HepG2 (cell line): ENCODE measurements around the gene DMXL2. TPM values are rescaled to one million over a fixed set of nuclear protein-coding genes. Genes with fewer than 3 reads are reported as not detected.

Experiments
- ISX ChIP-seq: sonication (generic); formaldehyde crosslinking; conservative IDR thresholded peaks from 2 replicates; pipeline ENCODE4 v1.5.0; 2020; ENCODE audit warnings: missing genetic modification reagents
- NR2F2 ChIP-seq: IDR thresholded peaks from 2 replicates; pipeline ENCODE4 v1.6.1; 2012; ENCODE audit warnings: low read depth, inconsistent platforms, borderline replicate concordance
- PLRG1 ChIP-seq: fragments of 450-650 bp; conservative IDR thresholded peaks from 2 replicates; pipeline ENCODE4 v1.6.1; 2016
- SRSF9 ChIP-seq: fragments of 200-400 bp; formaldehyde crosslinking; IDR thresholded peaks from 2 replicates; pipeline ENCODE4 v1.6.1; 2018; ENCODE audit warnings: borderline replicate concordance, mild to moderate bottlenecking, low read depth, low read length; ENCODE audit not compliant: insufficient read depth, poor library complexity, severe bottlenecking
- ZNF879 ChIP-seq: sonication (generic); formaldehyde crosslinking; IDR thresholded peaks from 2 replicates; pipeline ENCODE4 v1.8.1; 2023; ENCODE audit warnings: missing genetic modification reagents
- polyA plus RNA-seq, 8 experiments: library from polyadenylated mRNA; depleted of rRNA in 3 of 8; stranded (reverse) in 7 of 8; unstranded in 1 of 8; fragments of >200 nt; fragmentation: Illumina TruSeq in 4 of 8; extraction: Trizol in 4 of 8; gene quantifications; 2 replicates each; pipeline versions ENCODE4 v1.2.1 to v1.2.3, GENCODE V29; 2011 to 2016; ENCODE audit warnings: low read depth in 4 of 8, missing spikeins in 1 of 8, mixed read lengths in 1 of 8; ENCODE audit not compliant: insufficient read depth in 1 of 8
- total RNA-seq, 5 experiments: library from RNA; depleted of rRNA; stranded (reverse); fragments of >200 nt; fragmentation: Illumina TruSeq; extraction: Trizol; gene quantifications; 2 replicates each; pipeline ENCODE4 v1.2.3, GENCODE V29; 2016; ENCODE audit warnings: low read depth in 1 of 5
- TF ChIP-seq, protein P1 (sequence below): sonication (generic); formaldehyde crosslinking; conservative IDR thresholded peaks from 2 replicates; pipeline ENCODE4 v1.8.0; 2022; ENCODE audit warnings: missing genetic modification reagents
- TF ChIP-seq, protein P2 (sequence below): sonication (generic); formaldehyde crosslinking; IDR thresholded peaks from 2 replicates; pipeline ENCODE4 v1.8.1; 2023; ENCODE audit warnings: mild to moderate bottlenecking, missing genetic modification reagents
- TF ChIP-seq, protein P3 (sequence below), 2 experiments: sonication (generic) in 1 of 2; formaldehyde crosslinking in 1 of 2; IDR thresholded peaks; 2 replicates each; pipeline versions ENCODE4 v1.4.0 to v1.6.1; 2016 to 2020; ENCODE audit warnings: borderline replicate concordance in 1 of 2, low read depth in 1 of 2, mild to moderate bottlenecking in 1 of 2, missing genetic modification reagents in 1 of 2
- TF ChIP-seq, protein P4 (sequence below): sonication (generic); formaldehyde crosslinking; IDR thresholded peaks from 2 replicates; pipeline ENCODE4 v1.4.0; 2020; ENCODE audit warnings: mild to moderate bottlenecking, missing genetic modification reagents
- TF ChIP-seq, protein P5 (sequence below): sonication (generic); formaldehyde crosslinking; IDR thresholded peaks from 2 replicates; pipeline ENCODE4 v1.4.0; 2020; ENCODE audit warnings: missing genetic modification reagents
- TF ChIP-seq, protein P6 (sequence below): sonication (generic); formaldehyde crosslinking; IDR thresholded peaks from 2 replicates; pipeline ENCODE4 v1.4.0; 2020; ENCODE audit warnings: missing genetic modification reagents, borderline replicate concordance

DMXL2 gene
- total and polyA plus RNA-seq, 2 of the 13 experiments (the other 11 are each of a cell fraction or from before 2014, with no cell fraction given) = 11.6 to 15.3 TPM

DNA sequence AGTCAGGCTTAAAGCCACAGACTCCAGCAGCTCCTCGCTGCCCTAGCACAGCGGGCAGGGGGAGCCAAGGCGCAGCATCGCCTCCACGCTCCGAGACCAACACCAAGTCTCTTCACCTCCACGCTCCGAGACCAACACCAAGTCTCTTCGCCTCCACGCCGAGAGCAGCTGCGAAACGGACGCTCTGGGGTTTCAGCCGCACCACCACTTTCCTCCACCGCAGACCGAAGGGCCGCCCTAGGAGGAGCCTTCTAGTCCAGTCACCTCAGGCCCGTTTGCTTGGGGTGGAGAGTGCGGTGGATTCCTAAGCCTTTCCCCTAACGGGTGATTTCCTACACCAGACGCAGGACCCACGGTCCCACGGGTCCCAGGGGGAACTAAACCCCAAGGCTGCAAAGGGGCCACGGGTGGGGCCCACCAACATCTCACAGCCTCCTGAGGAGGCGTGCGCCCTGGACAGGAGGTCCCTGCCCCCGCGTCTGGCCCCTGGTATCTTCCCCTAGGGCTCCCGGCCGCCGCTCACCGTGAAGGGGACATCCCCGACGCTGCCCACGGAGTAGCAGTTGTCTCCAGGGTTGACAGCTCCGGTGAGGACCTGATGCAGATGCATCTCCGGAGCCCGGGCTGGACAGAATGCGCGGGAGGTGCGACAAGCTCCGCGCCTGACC lies 501 bp downstream of the DMXL2 start (continued):
- TF ChIP-seq, protein P1, sequence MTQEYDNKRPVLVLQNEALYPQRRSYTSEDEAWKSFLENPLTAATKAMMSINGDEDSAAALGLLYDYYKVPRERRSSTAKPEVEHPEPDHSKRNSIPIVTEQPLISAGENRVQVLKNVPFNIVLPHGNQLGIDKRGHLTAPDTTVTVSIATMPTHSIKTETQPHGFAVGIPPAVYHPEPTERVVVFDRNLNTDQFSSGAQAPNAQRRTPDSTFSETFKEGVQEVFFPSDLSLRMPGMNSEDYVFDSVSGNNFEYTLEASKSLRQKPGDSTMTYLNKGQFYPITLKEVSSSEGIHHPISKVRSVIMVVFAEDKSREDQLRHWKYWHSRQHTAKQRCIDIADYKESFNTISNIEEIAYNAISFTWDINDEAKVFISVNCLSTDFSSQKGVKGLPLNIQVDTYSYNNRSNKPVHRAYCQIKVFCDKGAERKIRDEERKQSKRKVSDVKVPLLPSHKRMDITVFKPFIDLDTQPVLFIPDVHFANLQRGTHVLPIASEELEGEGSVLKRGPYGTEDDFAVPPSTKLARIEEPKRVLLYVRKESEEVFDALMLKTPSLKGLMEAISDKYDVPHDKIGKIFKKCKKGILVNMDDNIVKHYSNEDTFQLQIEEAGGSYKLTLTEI (CRISPR knock-in tag) = no peak
- TF ChIP-seq SRSF9 = no peak
- no peak for TF ChIP-seq NR2F2
- TF ChIP-seq ISX (CRISPR knock-in tag) = no peak
- TF ChIP-seq, protein P2, sequence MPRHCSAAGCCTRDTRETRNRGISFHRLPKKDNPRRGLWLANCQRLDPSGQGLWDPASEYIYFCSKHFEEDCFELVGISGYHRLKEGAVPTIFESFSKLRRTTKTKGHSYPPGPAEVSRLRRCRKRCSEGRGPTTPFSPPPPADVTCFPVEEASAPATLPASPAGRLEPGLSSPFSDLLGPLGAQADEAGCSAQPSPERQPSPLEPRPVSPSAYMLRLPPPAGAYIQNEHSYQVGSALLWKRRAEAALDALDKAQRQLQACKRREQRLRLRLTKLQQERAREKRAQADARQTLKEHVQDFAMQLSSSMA (CRISPR knock-in tag) = no peak
- TF ChIP-seq, protein P3, sequence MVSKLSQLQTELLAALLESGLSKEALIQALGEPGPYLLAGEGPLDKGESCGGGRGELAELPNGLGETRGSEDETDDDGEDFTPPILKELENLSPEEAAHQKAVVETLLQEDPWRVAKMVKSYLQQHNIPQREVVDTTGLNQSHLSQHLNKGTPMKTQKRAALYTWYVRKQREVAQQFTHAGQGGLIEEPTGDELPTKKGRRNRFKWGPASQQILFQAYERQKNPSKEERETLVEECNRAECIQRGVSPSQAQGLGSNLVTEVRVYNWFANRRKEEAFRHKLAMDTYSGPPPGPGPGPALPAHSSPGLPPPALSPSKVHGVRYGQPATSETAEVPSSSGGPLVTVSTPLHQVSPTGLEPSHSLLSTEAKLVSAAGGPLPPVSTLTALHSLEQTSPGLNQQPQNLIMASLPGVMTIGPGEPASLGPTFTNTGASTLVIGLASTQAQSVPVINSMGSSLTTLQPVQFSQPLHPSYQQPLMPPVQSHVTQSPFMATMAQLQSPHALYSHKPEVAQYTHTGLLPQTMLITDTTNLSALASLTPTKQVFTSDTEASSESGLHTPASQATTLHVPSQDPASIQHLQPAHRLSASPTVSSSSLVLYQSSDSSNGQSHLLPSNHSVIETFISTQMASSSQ (IDR thresholded peaks at IDR 0.05; ENCODE audit: low read depth) = no peak
- TF ChIP-seq, protein P3 (CRISPR knock-in tag; IDR thresholded peaks at IDR 0.05; ENCODE audit: borderline replicate concordance) = 0 out of 2 replicates have a peak, but pooled peaks have one; percentile 47
- TF ChIP-seq, protein P4, sequence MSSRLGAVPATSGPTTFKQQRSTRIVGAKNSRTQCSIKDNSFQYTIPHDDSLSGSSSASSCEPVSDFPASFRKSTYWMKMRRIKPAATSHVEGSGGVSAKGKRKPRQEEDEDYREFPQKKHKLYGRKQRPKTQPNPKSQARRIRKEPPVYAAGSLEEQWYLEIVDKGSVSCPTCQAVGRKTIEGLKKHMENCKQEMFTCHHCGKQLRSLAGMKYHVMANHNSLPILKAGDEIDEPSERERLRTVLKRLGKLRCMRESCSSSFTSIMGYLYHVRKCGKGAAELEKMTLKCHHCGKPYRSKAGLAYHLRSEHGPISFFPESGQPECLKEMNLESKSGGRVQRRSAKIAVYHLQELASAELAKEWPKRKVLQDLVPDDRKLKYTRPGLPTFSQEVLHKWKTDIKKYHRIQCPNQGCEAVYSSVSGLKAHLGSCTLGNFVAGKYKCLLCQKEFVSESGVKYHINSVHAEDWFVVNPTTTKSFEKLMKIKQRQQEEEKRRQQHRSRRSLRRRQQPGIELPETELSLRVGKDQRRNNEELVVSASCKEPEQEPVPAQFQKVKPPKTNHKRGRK = no peak
- TF ChIP-seq, protein P5, sequence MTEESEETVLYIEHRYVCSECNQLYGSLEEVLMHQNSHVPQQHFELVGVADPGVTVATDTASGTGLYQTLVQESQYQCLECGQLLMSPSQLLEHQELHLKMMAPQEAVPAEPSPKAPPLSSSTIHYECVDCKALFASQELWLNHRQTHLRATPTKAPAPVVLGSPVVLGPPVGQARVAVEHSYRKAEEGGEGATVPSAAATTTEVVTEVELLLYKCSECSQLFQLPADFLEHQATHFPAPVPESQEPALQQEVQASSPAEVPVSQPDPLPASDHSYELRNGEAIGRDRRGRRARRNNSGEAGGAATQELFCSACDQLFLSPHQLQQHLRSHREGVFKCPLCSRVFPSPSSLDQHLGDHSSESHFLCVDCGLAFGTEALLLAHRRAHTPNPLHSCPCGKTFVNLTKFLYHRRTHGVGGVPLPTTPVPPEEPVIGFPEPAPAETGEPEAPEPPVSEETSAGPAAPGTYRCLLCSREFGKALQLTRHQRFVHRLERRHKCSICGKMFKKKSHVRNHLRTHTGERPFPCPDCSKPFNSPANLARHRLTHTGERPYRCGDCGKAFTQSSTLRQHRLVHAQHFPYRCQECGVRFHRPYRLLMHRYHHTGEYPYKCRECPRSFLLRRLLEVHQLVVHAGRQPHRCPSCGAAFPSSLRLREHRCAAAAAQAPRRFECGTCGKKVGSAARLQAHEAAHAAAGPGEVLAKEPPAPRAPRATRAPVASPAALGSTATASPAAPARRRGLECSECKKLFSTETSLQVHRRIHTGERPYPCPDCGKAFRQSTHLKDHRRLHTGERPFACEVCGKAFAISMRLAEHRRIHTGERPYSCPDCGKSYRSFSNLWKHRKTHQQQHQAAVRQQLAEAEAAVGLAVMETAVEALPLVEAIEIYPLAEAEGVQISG (CRISPR knock-in tag) = 0 out of 2 replicates have a peak, but pooled peaks have one; percentile 3
- no peak for TF ChIP-seq PLRG1
- TF ChIP-seq, protein P6, sequence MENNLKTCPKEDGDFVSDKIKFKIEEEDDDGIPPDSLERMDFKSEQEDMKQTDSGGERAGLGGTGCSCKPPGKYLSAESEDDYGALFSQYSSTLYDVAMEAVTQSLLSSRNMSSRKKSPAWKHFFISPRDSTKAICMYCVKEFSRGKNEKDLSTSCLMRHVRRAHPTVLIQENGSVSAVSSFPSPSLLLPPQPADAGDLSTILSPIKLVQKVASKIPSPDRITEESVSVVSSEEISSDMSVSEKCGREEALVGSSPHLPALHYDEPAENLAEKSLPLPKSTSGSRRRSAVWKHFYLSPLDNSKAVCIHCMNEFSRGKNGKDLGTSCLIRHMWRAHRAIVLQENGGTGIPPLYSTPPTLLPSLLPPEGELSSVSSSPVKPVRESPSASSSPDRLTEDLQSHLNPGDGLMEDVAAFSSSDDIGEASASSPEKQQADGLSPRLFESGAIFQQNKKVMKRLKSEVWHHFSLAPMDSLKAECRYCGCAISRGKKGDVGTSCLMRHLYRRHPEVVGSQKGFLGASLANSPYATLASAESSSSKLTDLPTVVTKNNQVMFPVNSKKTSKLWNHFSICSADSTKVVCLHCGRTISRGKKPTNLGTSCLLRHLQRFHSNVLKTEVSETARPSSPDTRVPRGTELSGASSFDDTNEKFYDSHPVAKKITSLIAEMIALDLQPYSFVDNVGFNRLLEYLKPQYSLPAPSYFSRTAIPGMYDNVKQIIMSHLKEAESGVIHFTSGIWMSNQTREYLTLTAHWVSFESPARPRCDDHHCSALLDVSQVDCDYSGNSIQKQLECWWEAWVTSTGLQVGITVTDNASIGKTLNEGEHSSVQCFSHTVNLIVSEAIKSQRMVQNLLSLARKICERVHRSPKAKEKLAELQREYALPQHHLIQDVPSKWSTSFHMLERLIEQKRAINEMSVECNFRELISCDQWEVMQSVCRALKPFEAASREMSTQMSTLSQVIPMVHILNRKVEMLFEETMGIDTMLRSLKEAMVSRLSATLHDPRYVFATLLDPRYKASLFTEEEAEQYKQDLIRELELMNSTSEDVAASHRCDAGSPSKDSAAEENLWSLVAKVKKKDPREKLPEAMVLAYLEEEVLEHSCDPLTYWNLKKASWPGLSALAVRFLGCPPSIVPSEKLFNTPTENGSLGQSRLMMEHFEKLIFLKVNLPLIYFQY (CRISPR knock-in tag) = no peak
- TF ChIP-seq ZNF879 (CRISPR knock-in tag) = no peak
